Right lobe of liver (tissue), 6 donors: ENCODE measurements around the gene CIDEA. TPM values are rescaled to one million over a fixed set of nuclear protein-coding genes. Genes with fewer than 3 reads are reported as not detected.
"Not testable (repeated sequence)": the region's sequence is repeated elsewhere in the genome, so short reads cannot be mapped to it uniquely, and the experiment has no call there.

Experiments used
- ATAC-seq, 4 donors: fragments of 200-7000 bp; cut with Tn5 transposase; one replicate each; pipeline ENCODE4 v1.9.1; 2020; ENCODE audit warnings: mild to moderate bottlenecking in 4 of 4, moderate library complexity in 4 of 4
- DNase-seq, 3 donors: peaks; one replicate each; pipeline ENCODE4 v3.0.0-alpha.2; 2020
- H3K27ac ChIP-seq, 3 donors: fragments of 200-600 bp; one replicate each; pipeline ENCODE4 v1.8.0; 2022
- H3K27me3 ChIP-seq, 2 donors: fragments of 200-600 bp; one replicate each; pipeline ENCODE4 v1.8.0; 2022
- H3K36me3 ChIP-seq, 4 donors: fragments of 200-600 bp; sonication (generic) in 1 of 4; one replicate each; pipeline versions ENCODE4 v1.5.1 to v1.8.0; 2017 to 2022; ENCODE audit warnings: control low read depth in 1 of 4
- H3K4me1 ChIP-seq, 4 donors: fragments of 200-600 bp; sonication (generic) in 1 of 4; one replicate each; pipeline versions ENCODE4 v1.5.1 to v1.8.0; 2017 to 2022; ENCODE audit warnings: control low read depth in 1 of 4
- H3K4me3 ChIP-seq, 3 donors: fragments of 200-600 bp; one replicate each; pipeline ENCODE4 v1.8.0; 2022
- H3K9me3 ChIP-seq, 4 donors: fragments of 200-600 bp; sonication (generic) in 1 of 4; one replicate each; pipeline versions ENCODE4 v1.5.1 to v1.8.0; 2017 to 2022; ENCODE audit warnings: control low read depth in 1 of 4
- POLR2A ChIP-seq: fragments of 450-650 bp; IDR thresholded peaks from one replicate; pipeline ENCODE4 v1.6.1; 2017; ENCODE audit warnings: antibody characterized with exemption, mild to moderate bottlenecking
- WGBS: methylation state at CpG from one replicate; pipeline ENCODE4 v1.1.6; 2018; ENCODE audit warnings: low coverage, low lambda C conversion rate; ENCODE audit not compliant: insufficient coverage; ENCODE audit errors: missing lambda C conversion rate; 5-methylcytosine and 5-hydroxymethylcytosine counted together
- intact Hi-C, 2 donors: fragments of 100-400 bp; cut with DNase I; formaldehyde crosslinking; loops; one replicate each; pipeline versions ENCODE4 v1.11.2 to v1.14.1; 2022
- total RNA-seq, 6 experiments: library from RNA; depleted of rRNA in 2 of 6; stranded (reverse); fragments of >200 nt in 2 of 6; fragmentation: NEBNext Ultra II Directional in 3 of 6; extraction: Animal tissue kit (Norgen Biotek cat#: 25700) in 3 of 6; gene quantifications; one replicate each; pipeline versions ENCODE4 v1.1.0 to v1.2.4, GENCODE V29; 2016 to 2023
- TF ChIP-seq, protein P1 (sequence below), 4 donors: fragments of 200-600 bp in 3 of 4; fragments of 450-650 bp in 1 of 4; IDR thresholded peaks; one replicate each; pipeline versions ENCODE4 v1.5.1 to v1.8.0; 2016 to 2022; ENCODE audit warnings: antibody characterized with exemption in 4 of 4, mild to moderate bottlenecking in 2 of 4
- donor health status: DM: no; HTN: yes; CAD: no.
- donor health status: DM: no; HTN: no; CAD: no.
- donor health status: DM: no; HTN: no; CAD: no.
- donor health status: DM: no; HTN: yes; CAD: no.
- donor health status: DM: no; HTN: yes; CAD: no.

The CIDEA gene
- total RNA-seq, 6 experiments from 2014 or later, result not detected

DNA sequence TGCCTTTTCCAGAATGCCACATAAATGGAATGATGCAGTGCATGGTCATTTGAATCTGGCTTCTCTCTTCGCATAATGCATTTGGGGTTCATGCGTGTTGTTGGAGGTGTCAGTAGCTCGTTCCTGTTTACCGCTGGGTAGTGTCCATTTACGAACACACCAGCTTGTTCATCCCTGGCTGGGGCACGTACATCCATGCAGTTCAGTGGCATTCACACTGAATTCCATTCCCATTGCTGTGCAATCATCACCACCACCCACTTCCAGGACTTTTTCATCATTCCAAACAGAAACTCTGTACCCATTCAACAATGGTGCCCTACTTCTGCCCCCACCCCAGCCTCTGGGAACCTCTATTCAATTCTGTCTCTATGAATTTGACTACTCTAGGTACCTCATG, 14.7 kb upstream of the CIDEA start:
- 64% methylated on average over 2 of the region's 6 CpGs for WGBS
- no peaks in the 10 kb centered on the region for H3K27me3 ChIP-seq
- H3K4me1 ChIP-seq, result no peaks in the 10 kb centered on the region
- TF ChIP-seq, protein P1, sequence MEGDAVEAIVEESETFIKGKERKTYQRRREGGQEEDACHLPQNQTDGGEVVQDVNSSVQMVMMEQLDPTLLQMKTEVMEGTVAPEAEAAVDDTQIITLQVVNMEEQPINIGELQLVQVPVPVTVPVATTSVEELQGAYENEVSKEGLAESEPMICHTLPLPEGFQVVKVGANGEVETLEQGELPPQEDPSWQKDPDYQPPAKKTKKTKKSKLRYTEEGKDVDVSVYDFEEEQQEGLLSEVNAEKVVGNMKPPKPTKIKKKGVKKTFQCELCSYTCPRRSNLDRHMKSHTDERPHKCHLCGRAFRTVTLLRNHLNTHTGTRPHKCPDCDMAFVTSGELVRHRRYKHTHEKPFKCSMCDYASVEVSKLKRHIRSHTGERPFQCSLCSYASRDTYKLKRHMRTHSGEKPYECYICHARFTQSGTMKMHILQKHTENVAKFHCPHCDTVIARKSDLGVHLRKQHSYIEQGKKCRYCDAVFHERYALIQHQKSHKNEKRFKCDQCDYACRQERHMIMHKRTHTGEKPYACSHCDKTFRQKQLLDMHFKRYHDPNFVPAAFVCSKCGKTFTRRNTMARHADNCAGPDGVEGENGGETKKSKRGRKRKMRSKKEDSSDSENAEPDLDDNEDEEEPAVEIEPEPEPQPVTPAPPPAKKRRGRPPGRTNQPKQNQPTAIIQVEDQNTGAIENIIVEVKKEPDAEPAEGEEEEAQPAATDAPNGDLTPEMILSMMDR (IDR thresholded peaks at IDR 0.05), result no peak
- no peak for TF ChIP-seq POLR2A
- DNase-seq (no peak), ATAC-seq (no peak)
- no peaks in the 10 kb centered on the region for H3K36me3 ChIP-seq
- intact Hi-C loops, result no loop called here
- no peak overlapping the region for H3K27ac ChIP-seq
- no peaks in the 10 kb centered on the region for H3K9me3 ChIP-seq
- H3K4me3 ChIP-seq, result no peak overlapping the region

DNA sequence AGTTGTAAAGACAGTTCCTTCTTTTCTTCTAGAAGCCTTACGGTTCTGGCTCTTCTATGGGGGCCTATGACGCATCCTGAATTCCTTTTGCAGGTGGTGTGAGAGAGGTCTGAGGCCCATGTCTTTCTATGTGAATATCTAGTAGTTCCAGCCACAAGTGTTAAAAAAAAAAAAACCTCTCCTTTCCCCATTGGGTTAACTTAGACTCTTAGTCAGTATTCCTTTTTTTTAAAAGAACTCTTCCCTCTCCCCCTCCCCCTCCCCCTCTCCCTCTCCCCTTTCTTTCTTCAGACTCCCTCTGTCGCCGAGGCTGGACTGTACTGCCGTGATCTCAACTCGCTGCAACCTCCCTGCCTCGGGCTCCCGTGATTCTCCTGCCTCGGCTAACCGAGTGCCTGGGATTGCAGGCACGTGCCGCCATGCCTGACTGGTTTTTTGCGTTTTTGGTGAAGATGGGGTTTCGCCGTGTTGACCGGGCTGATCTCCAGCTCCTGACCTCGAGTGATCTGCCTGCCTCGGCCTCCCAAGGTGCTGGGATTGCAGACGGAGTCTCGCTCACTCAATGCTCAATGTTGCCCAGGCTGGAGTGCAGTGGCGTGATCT, 11.4 kb upstream of the CIDEA start:
- H3K4me3 ChIP-seq, result no peak overlapping the region
- no peak for TF ChIP-seq POLR2A
- TF ChIP-seq, protein P1 (IDR thresholded peaks at IDR 0.05), result no peak
- H3K27ac ChIP-seq, result no peak overlapping the region
- no peaks in the 10 kb centered on the region for H3K4me1 ChIP-seq
- H3K9me3 ChIP-seq, result no peaks in the 10 kb centered on the region
- intact Hi-C loops, result no loop called here
- H3K27me3 ChIP-seq, result no peaks in the 10 kb centered on the region
- DNase-seq, result no peak
- 92% methylated on average over 13 of the region's 21 CpGs for WGBS
- ATAC-seq, result no peak
- no peaks in the 10 kb centered on the region for H3K36me3 ChIP-seq

DNA sequence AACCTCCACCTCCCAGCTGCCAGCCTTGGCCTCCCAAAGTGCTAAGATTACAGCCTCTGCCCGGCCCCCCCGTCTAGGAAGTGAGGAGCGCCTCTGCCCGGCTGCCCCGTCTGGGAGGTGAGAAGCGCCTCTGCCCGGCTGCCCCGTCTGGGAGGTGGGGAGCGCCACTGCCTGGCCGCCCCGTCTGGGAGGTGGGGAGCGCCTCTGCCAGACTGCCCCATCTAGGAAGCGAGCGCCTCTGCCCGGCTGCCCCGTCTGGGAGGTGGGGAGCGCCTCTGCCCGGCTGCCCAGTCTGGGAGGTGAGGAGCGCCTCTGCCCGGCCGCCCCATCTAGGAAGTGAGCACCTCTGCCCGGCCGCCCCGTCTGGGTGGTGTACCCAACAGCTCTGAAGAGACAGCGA, 10.9 kb upstream of the CIDEA start:
- H3K36me3 ChIP-seq, H3K4me1 ChIP-seq, H3K9me3 ChIP-seq, DNase-seq, ATAC-seq, H3K4me3 ChIP-seq, intact Hi-C loops, H3K27me3 ChIP-seq, H3K27ac ChIP-seq: not testable (repeated sequence)
- whole genome bisulfite sequencing, result 94% methylated on average over 14 of the region's 25 CpGs

DNA sequence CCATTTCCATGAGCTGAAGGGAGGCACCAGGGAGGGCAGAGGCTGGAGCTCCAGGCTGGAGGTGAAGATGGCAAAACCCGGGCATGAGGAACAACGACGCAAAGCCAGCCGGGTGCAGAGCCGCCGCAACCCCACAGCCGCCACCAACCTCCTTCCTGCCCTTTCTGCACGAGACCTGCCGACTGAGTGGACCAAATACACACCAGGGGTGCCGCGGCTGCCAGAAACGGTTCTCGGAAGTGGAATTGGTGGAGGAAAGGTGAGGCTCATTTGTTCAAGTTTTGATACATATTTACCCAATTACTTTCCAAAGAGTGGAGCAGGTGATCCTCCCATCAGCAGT, 8.4 kb upstream of the CIDEA start:
- intact Hi-C loops, result no loop called here
- no CpG with 5 or more reads among the region's 13 CpGs for WGBS
- H3K36me3 ChIP-seq, result no peaks in the 10 kb centered on the region
- H3K9me3 ChIP-seq, result no peaks in the 10 kb centered on the region
- TF ChIP-seq POLR2A, result no peak
- TF ChIP-seq, protein P1 (IDR thresholded peaks at IDR 0.05), result no peak
- H3K27ac ChIP-seq, result no peak overlapping the region
- ATAC-seq, result no peak
- H3K4me1 ChIP-seq, result no peaks in the 10 kb centered on the region
- H3K27me3 ChIP-seq, result no peaks in the 10 kb centered on the region
- DNase-seq, result no peak
- H3K4me3 ChIP-seq, result no peak overlapping the region

DNA sequence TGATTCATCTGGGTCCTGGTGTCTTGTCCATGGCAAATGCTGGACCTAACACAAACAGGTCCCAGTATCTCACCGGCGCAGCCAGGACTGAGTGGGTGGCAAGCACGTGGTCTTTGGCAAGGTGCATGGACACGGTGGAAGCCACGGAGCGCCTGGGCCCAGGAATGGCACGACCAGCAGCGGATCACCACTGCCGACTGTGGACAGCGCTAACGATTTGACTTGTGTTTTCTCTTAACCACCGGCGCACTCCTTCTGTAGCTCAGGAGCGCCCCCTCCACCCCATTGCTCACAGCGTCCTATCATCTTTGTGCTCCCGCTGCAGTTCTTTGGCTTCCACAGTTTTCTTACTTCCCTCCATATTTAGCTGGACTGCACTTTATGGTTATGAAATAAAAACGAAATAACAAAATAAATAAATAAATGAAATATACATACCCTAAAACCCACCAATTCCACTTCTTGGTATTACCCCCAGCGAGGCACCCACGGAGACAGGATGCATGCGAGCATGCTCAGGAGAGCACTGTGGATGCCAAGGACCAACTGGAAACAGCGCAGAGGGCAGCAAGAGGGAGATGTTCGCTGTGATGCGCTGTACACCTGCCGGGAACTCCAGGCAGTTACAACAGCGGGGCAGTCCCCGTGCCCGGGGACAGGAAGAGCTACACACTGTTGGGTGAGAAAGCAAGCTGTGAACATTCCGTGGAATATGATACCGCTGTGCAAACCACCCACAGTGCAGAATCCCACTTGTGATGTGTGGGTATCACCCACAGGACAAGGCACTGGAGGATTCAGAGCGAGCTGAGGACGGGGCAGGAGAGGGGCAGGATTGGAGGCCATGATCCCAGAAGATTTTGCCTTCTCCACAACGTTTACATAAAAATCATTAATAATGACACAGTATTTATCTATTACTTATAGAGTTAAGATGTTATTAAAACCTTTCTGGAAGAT, 7.0 kb upstream of the CIDEA start:
- Histone ChIP-seq H3K36me3 (no peaks in the 10 kb centered on the region), H3K27ac (no peak overlapping the region), H3K9me3 (no peaks in the 10 kb centered on the region), H3K27me3 (no peaks in the 10 kb centered on the region), H3K4me3 (no peak overlapping the region), H3K4me1 (no peaks in the 10 kb centered on the region)
- TF ChIP-seq, protein P1 (IDR thresholded peaks at IDR 0.05), result peak in 1 of 4 donors; percentile 16
- no peak for TF ChIP-seq POLR2A
- peak in 2 of 4 donors; percentile 18 to 21 for ATAC-seq
- DNase-seq, result no peak
- 30% methylated on average over 19 of the region's 32 CpGs for WGBS
- intact Hi-C loops, result no loop called here
